Dermis blood vessel endothelial cell (primary cell): ENCODE data around the gene CACNG6. TPM values are rescaled to one million over a fixed set of nuclear protein-coding genes. Genes with fewer than 3 reads are reported as not detected.

Experiments
- DNase-seq: peaks from one replicate; pipeline ENCODE4 v3.0.0; 2010
- total RNA-seq: library from RNA; depleted of rRNA; stranded (reverse); fragments of >200 nt; gene quantifications from 2 replicates; pipeline ENCODE4 v1.2.3, GENCODE V29; 2014

The CACNG6 gene
- total RNA-seq, 1 donor from 2014 or later, result 0.85 TPM

DNA sequence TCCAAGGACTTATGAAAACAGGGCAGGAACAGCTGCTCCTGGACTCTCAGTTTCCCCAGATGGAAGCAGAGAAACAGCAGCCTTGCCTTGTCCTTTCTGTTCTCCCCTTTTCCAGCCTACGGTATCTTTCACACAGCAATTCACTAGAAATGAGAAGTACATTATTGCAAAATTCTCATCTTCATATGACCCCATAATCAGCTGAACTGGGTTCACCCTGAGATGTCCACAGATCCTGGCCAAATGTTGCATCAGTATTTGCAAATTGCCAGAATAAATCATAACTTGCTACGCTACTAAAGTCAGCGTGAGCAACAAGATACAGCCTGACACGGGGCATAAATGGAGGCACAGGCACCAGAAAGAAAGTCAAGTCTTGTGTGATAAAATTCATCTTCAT is 56.2 kb downstream of the CACNG6 start:
- no peak for DNase-seq

Other genes with a start within 250 kb of the CACNG6 start
- gene NLRP12, start 167.3 kb upstream of the CACNG6 start, total RNA-seq, result 2.8 and 3.4 TPM in 2 replicates
- 7.7 and 17.8 TPM in 2 replicates for gene MYADM, start 123.8 kb upstream of the CACNG6 start, total RNA-seq
- 0.17 TPM in 1 of 2 replicates, not detected in the other for gene PRKCG, start 109.4 kb upstream of the CACNG6 start, total RNA-seq
- not detected in 2 replicates for gene CACNG7, start 82.4 kb upstream of the CACNG6 start, total RNA-seq
- gene CACNG8, start 28.7 kb upstream of the CACNG6 start, total RNA-seq, result 0.14 and 0.17 TPM in 2 replicates
- gene VSTM1, start 72.3 kb downstream of the CACNG6 start, total RNA-seq, result not detected in 2 replicates
- gene TARM1, start 89.7 kb downstream of the CACNG6 start, total RNA-seq, result not detected in 2 replicates
- not detected in 2 replicates for gene OSCAR, start 109.2 kb downstream of the CACNG6 start, total RNA-seq
- 11.4 and 12.6 TPM in 2 replicates for gene NDUFA3, start 111.2 kb downstream of the CACNG6 start, total RNA-seq
- 16.3 and 27.2 TPM in 2 replicates for gene TFPT, start 124.0 kb downstream of the CACNG6 start, total RNA-seq
- 64.5 and 103 TPM in 2 replicates for gene PRPF31, start 124.1 kb downstream of the CACNG6 start, total RNA-seq
- gene CNOT3, start 146.1 kb downstream of the CACNG6 start, total RNA-seq, result 13.3 and 28.4 TPM in 2 replicates
- gene LENG1, start 168.1 kb downstream of the CACNG6 start, total RNA-seq, result 6.8 and 7.8 TPM in 2 replicates
- gene TMC4, start 181.5 kb downstream of the CACNG6 start, total RNA-seq, result 0.14 and 0.68 TPM in 2 replicates
- 33.5 and 50.1 TPM in 2 replicates for gene MBOAT7, start 197.9 kb downstream of the CACNG6 start, total RNA-seq
- 71.8 and 78.3 TPM in 2 replicates for gene TSEN34, start 199.7 kb downstream of the CACNG6 start, total RNA-seq
- 1,481 and 2,291 TPM in 2 replicates for gene RPS9, start 209.2 kb downstream of the CACNG6 start, total RNA-seq
- not detected in 2 replicates for gene LILRB3, start 231.4 kb downstream of the CACNG6 start, total RNA-seq